Measurements from ENCODE around the gene TUBB2B. TPM values are rescaled to one million over a fixed set of nuclear protein-coding genes. Genes with fewer than 3 reads are reported as not detected.

Gene TUBB2B
- total RNA-seq, 1 experiment from 2014 or later: 0.86 TPM

GRCh38 chr6:3228771-3229565 is 1.5 kb upstream of the TUBB2B start:
- no peak overlapping the region for H3K27ac ChIP-seq (ENCODE audit: low read depth, low read length)
- no peak overlapping the region for H2AFZ ChIP-seq (ENCODE audit: low read depth, low read length, poor library complexity, severe bottlenecking)
- no peaks in the 10 kb centered on the region for H3K36me3 ChIP-seq (ENCODE audit: control insufficient read depth in 1 of 2, insufficient read depth in 2 of 2, low read length in 2 of 2)
- RAD21 ChIA-PET (ENCODE audit: low non-redundant PET in 1 of 2, low total read pairs in 2 of 2, uncharacterized antibody in 2 of 2, unreplicated experiment in 2 of 2): no interaction called here
- no peaks in the 10 kb centered on the region for H3K4me1 ChIP-seq (ENCODE audit: control insufficient read depth in 1 of 2, insufficient read depth in 2 of 2, low read length in 2 of 2)
- POLR2A ChIA-PET: no interaction called here
- ATAC-seq (no peak), DNase-seq (ENCODE audit: low read depth, low spot score) (no peak)
- no peaks in the 10 kb centered on the region for H4K20me1 ChIP-seq (ENCODE audit: insufficient read depth)
- TF ChIP-seq CBX3 (IDR thresholded peaks at IDR 0.05; ENCODE audit: low read depth): no peak
- no peak for TF ChIP-seq FOSL1 (IDR thresholded peaks at IDR 0.05; ENCODE audit: low read depth)
- TF ChIP-seq, protein P1, sequence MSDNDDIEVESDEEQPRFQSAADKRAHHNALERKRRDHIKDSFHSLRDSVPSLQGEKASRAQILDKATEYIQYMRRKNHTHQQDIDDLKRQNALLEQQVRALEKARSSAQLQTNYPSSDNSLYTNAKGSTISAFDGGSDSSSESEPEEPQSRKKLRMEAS (IDR thresholded peaks at IDR 0.05): no peak
- no peak for TF ChIP-seq CEBPB (IDR thresholded peaks at IDR 0.05; ENCODE audit: low read depth)
- TF ChIP-seq RAD21 (IDR thresholded peaks at IDR 0.05; ENCODE audit: low read depth): no peak
- TF ChIP-seq ZNF274 (IDR thresholded peaks at IDR 0.05; ENCODE audit: low read depth, low read length): no peak
- TF ChIP-seq ATF3 (IDR thresholded peaks at IDR 0.05): no peak
- no peak for TF ChIP-seq YY1 (IDR thresholded peaks at IDR 0.05; ENCODE audit: extremely low read depth, insufficient replicate concordance, low read depth, low read length)
- no peak for TF ChIP-seq EZH2 (IDR thresholded peaks at IDR 0.05)
- no peak for TF ChIP-seq SP1 (IDR thresholded peaks at IDR 0.05; ENCODE audit: low read depth)
- no peak for TF ChIP-seq REST (IDR thresholded peaks at IDR 0.05; ENCODE audit: low read depth)
- no peak for TF ChIP-seq JUND (IDR thresholded peaks at IDR 0.05)
- no peak for TF ChIP-seq POLR2AphosphoS5 (IDR thresholded peaks at IDR 0.05; ENCODE audit: low read depth, low read length)
- TF ChIP-seq, protein P2, sequence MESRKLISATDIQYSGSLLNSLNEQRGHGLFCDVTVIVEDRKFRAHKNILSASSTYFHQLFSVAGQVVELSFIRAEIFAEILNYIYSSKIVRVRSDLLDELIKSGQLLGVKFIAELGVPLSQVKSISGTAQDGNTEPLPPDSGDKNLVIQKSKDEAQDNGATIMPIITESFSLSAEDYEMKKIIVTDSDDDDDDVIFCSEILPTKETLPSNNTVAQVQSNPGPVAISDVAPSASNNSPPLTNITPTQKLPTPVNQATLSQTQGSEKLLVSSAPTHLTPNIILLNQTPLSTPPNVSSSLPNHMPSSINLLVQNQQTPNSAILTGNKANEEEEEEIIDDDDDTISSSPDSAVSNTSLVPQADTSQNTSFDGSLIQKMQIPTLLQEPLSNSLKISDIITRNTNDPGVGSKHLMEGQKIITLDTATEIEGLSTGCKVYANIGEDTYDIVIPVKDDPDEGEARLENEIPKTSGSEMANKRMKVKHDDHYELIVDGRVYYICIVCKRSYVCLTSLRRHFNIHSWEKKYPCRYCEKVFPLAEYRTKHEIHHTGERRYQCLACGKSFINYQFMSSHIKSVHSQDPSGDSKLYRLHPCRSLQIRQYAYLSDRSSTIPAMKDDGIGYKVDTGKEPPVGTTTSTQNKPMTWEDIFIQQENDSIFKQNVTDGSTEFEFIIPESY (IDR thresholded peaks at IDR 0.05; ENCODE audit: extremely low read depth, insufficient replicate concordance, low read length): no peak
- no peak for TF ChIP-seq ZFX (IDR thresholded peaks at IDR 0.05)
- H3K9me3 ChIP-seq (ENCODE audit: control insufficient read depth in 1 of 2, insufficient read depth in 1 of 2, low read depth in 1 of 2, low read length in 2 of 2): no peaks in the 10 kb centered on the region
- BruUV-seq (replicated peaks): no TSS peak
- no peak overlapping the region for H3K4me2 ChIP-seq (ENCODE audit: low read length)
- H3K4me3 ChIP-seq (replicated peaks in 1 of 2; ENCODE audit: low read depth in 1 of 2, low read length in 2 of 2): no peak overlapping the region
- no peak overlapping the region for H3K9ac ChIP-seq (ENCODE audit: low read length)
- CTCF ChIA-PET: no interaction called here
- no peaks in the 10 kb centered on the region for H3K9me2 ChIP-seq (ENCODE audit: insufficient read depth)
- H3K27me3 ChIP-seq (ENCODE audit: insufficient read depth, low read length): 0 out of 2 replicates have a peak, but pooled peaks cover 6% of the 10 kb centered on the region
- intact Hi-C loops (cut with micrococcal nuclease): no loop called here
- H3K79me2 ChIP-seq (ENCODE audit: insufficient read depth, low read length): no peaks in the 10 kb centered on the region

Measured in HCT116 (cell line).